ENCODE measurements around the gene EEF1A2.

Gene EEF1A2

GRCh38 chr20:63499338-63499969 lies 571 bp upstream of the EEF1A2 start:
- H3K4me1 ChIP-seq (ENCODE audit: control insufficient read depth in 1 of 2, insufficient read depth in 1 of 2, low read depth in 1 of 2, low read length in 1 of 2), result peaks cover 4 to 9% of the 10 kb centered on the region in 2 experiments
- H3K36me3 ChIP-seq, result no peaks in the 10 kb centered on the region
- peaks cover 100% of the 10 kb centered on the region for H3K27me3 ChIP-seq
- no peak overlapping the region for H3K4me3 ChIP-seq (ENCODE audit: low read depth in 1 of 2, low read length in 1 of 2)
- TF ChIP-seq CTCF (IDR thresholded peaks at IDR 0.05), result no peak
- no peaks in the 10 kb centered on the region for H3K9me3 ChIP-seq
- H3K27ac ChIP-seq, result no peak overlapping the region

- Histone ChIP-seq H3K27me3 (peaks cover 97% of the 10 kb centered on the region), H3K9me3 (no peaks in the 10 kb centered on the region), H3K36me3 (no peaks in the 10 kb centered on the region), H3K4me3 (ENCODE audit: low read depth in 1 of 2, low read length in 1 of 2) (no peak overlapping the region), H3K27ac (no peak overlapping the region), H3K4me1 (ENCODE audit: control insufficient read depth in 1 of 2, insufficient read depth in 1 of 2, low read depth in 1 of 2, low read length in 1 of 2) (peaks cover 4 to 9% of the 10 kb centered on the region in 2 experiments)
- no peak for TF ChIP-seq CTCF (IDR thresholded peaks at IDR 0.05)
Observed at GRCh38 chr20:63497946-63498935, 642 bp downstream of the EEF1A2 start.

- Histone ChIP-seq H3K4me1 (ENCODE audit: control insufficient read depth in 1 of 2, insufficient read depth in 1 of 2, low read depth in 1 of 2, low read length in 1 of 2) (peaks cover 4 to 9% of the 10 kb centered on the region in 2 experiments), H3K9me3 (no peaks in the 10 kb centered on the region), H3K27ac (no peak overlapping the region), H3K4me3 (ENCODE audit: low read depth in 1 of 2, low read length in 1 of 2) (no peak overlapping the region), H3K36me3 (no peaks in the 10 kb centered on the region), H3K27me3 (peaks cover 88% of the 10 kb centered on the region)
- TF ChIP-seq CTCF (IDR thresholded peaks at IDR 0.05), result no peak
Observed at GRCh38 chr20:63497138-63497945, 1.5 kb downstream of the EEF1A2 start.

- peaks cover 81% of the 10 kb centered on the region for H3K27me3 ChIP-seq
- peak overlapping the region; percentile 32 to 42 for H3K4me3 ChIP-seq (ENCODE audit: low read depth in 1 of 2, low read length in 1 of 2)
- peaks cover 4 to 9% of the 10 kb centered on the region in 2 experiments for H3K4me1 ChIP-seq (ENCODE audit: control insufficient read depth in 1 of 2, insufficient read depth in 1 of 2, low read depth in 1 of 2, low read length in 1 of 2)
- H3K36me3 ChIP-seq, result no peaks in the 10 kb centered on the region
- no peaks in the 10 kb centered on the region for H3K9me3 ChIP-seq
- TF ChIP-seq CTCF (IDR thresholded peaks at IDR 0.05), result no peak
- H3K27ac ChIP-seq, result no peak overlapping the region
Observed at GRCh38 chr20:63496596-63497120, 2.2 kb downstream of the EEF1A2 start.
